HL-60 (cell line): ENCODE measurements around the gene SLC44A4.
"Not testable (repeated sequence)": the region's sequence is repeated elsewhere in the genome, so short reads cannot be mapped to it uniquely, and the experiment has no call there.

Source experiments
- GABPA ChIP-seq: IDR thresholded peaks from 2 replicates; pipeline ENCODE4 v1.6.1; 2012; ENCODE audit warnings: low read depth
- POLR2AphosphoS5 ChIP-seq: IDR thresholded peaks from 2 replicates; pipeline ENCODE4 v1.6.1; 2012; ENCODE audit warnings: low read depth
- SPI1 ChIP-seq: IDR thresholded peaks from 2 replicates; pipeline ENCODE4 v1.6.1; 2012; ENCODE audit warnings: low read depth, mild to moderate bottlenecking, borderline replicate concordance
- TF ChIP-seq, protein P1 (sequence below): IDR thresholded peaks from one replicate; pipeline ENCODE4 v1.5.1; 2011; ENCODE audit warnings: low read length, control low read depth, inconsistent platforms; ENCODE audit not compliant: insufficient read depth
- TF ChIP-seq, protein P2 (sequence below): IDR thresholded peaks from 2 replicates; pipeline ENCODE4 v1.6.1; 2012; ENCODE audit warnings: low read depth; ENCODE audit not compliant: insufficient replicate concordance

DNA sequence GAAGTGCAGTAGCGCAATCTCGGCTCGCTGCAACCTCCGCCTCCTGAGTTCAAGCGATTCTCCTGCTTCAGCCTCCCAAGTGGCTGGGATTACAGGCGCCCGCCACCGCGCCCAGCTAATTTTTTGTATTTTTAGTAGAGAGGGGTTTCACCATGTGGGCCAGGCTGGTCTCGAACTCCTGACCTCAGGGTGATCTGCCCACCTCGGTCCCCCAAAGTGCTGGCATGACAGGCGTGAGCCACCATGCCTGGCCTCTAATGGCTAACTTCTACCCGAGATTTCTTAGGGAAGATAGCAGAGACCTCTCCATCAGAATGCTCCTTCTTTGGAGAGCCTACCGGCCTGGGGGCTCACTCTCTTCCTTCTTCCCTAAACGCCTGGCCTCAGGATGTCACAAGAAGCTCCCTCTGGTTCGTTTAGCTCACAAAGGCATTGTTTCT, 14.7 kb downstream of the SLC44A4 start:
- TF ChIP-seq, protein P1, sequence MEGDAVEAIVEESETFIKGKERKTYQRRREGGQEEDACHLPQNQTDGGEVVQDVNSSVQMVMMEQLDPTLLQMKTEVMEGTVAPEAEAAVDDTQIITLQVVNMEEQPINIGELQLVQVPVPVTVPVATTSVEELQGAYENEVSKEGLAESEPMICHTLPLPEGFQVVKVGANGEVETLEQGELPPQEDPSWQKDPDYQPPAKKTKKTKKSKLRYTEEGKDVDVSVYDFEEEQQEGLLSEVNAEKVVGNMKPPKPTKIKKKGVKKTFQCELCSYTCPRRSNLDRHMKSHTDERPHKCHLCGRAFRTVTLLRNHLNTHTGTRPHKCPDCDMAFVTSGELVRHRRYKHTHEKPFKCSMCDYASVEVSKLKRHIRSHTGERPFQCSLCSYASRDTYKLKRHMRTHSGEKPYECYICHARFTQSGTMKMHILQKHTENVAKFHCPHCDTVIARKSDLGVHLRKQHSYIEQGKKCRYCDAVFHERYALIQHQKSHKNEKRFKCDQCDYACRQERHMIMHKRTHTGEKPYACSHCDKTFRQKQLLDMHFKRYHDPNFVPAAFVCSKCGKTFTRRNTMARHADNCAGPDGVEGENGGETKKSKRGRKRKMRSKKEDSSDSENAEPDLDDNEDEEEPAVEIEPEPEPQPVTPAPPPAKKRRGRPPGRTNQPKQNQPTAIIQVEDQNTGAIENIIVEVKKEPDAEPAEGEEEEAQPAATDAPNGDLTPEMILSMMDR: not testable (repeated sequence)
- TF ChIP-seq POLR2AphosphoS5, GABPA, SPI1: not testable (repeated sequence)
- TF ChIP-seq, protein P2, sequence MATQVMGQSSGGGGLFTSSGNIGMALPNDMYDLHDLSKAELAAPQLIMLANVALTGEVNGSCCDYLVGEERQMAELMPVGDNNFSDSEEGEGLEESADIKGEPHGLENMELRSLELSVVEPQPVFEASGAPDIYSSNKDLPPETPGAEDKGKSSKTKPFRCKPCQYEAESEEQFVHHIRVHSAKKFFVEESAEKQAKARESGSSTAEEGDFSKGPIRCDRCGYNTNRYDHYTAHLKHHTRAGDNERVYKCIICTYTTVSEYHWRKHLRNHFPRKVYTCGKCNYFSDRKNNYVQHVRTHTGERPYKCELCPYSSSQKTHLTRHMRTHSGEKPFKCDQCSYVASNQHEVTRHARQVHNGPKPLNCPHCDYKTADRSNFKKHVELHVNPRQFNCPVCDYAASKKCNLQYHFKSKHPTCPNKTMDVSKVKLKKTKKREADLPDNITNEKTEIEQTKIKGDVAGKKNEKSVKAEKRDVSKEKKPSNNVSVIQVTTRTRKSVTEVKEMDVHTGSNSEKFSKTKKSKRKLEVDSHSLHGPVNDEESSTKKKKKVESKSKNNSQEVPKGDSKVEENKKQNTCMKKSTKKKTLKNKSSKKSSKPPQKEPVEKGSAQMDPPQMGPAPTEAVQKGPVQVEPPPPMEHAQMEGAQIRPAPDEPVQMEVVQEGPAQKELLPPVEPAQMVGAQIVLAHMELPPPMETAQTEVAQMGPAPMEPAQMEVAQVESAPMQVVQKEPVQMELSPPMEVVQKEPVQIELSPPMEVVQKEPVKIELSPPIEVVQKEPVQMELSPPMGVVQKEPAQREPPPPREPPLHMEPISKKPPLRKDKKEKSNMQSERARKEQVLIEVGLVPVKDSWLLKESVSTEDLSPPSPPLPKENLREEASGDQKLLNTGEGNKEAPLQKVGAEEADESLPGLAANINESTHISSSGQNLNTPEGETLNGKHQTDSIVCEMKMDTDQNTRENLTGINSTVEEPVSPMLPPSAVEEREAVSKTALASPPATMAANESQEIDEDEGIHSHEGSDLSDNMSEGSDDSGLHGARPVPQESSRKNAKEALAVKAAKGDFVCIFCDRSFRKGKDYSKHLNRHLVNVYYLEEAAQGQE: not testable (repeated sequence)
